ENCODE data around the gene NLRP7.
"Not testable (repeated sequence)": the region's sequence is repeated elsewhere in the genome, so short reads cannot be mapped to it uniquely, and the experiment has no call there.

NLRP7 gene

GRCh38 chr19:54965055-54965454 lies 17.7 kb upstream of the NLRP7 start:
- not testable (repeated sequence) for H4K12ac ChIP-seq (ENCODE audit: low read depth, low read length); H3K18ac ChIP-seq (ENCODE audit: low read length); H3K9me3 ChIP-seq (ENCODE audit: insufficient read depth, low read depth, low read length); H2AK5ac ChIP-seq (ENCODE audit: low read length); H3K4ac ChIP-seq (ENCODE audit: low read depth, low read length); H3K4me3 ChIP-seq (ENCODE audit: low read depth, low read length); H3K36me3 ChIP-seq (ENCODE audit: control insufficient read depth in 1 of 2, insufficient read depth in 2 of 2, low read length in 2 of 2); H3K79me1 ChIP-seq (ENCODE audit: low read length); H3K9ac ChIP-seq (ENCODE audit: low read length); H2BK5ac ChIP-seq (ENCODE audit: low read depth, low read length, poor library complexity); H3K14ac ChIP-seq (ENCODE audit: low read length); H4K91ac ChIP-seq (ENCODE audit: low read depth, low read length); H3K27ac ChIP-seq (ENCODE audit: low read depth, low read length); H3K23ac ChIP-seq (ENCODE audit: low read length); H4K8ac ChIP-seq (ENCODE audit: low read depth, low read length); H3K27me3 ChIP-seq (ENCODE audit: insufficient read depth, low read length); H3K4me2 ChIP-seq (ENCODE audit: low read length); H2BK120ac ChIP-seq (ENCODE audit: insufficient read depth, low read length, poor library complexity); H2AFZ ChIP-seq (ENCODE audit: insufficient read depth, low read length, poor library complexity); H3K79me2 ChIP-seq (ENCODE audit: control insufficient read depth, insufficient read depth, low read length, poor library complexity); H3K4me1 ChIP-seq (ENCODE audit: control insufficient read depth in 1 of 2, insufficient read depth in 2 of 2, low read length in 2 of 2); H2BK12ac ChIP-seq (ENCODE audit: low read length)
- peak in 1 of 2 donors; percentile 36 for DNase-seq
- WGBS (ENCODE audit: extremely low coverage, insufficient coverage, insufficient read length) = no CpG with 5 or more reads among the region's 15 CpGs

- H2AFZ ChIP-seq (ENCODE audit: insufficient read depth, low read length, poor library complexity) = no peak overlapping the region
- H3K79me2 ChIP-seq (ENCODE audit: control insufficient read depth, insufficient read depth, low read length, poor library complexity) = peaks cover 12% of the 10 kb centered on the region
- peak overlapping the region; percentile 88 for H4K8ac ChIP-seq (ENCODE audit: low read depth, low read length)
- H3K9me3 ChIP-seq (ENCODE audit: insufficient read depth, low read depth, low read length) = no peaks in the 10 kb centered on the region
- H3K9ac ChIP-seq (ENCODE audit: low read length) = no peak overlapping the region
- peaks cover 6 to 15% of the 10 kb centered on the region in 2 experiments for H3K4me1 ChIP-seq (ENCODE audit: control insufficient read depth in 1 of 2, insufficient read depth in 2 of 2, low read length in 2 of 2)
- H3K4me3 ChIP-seq (ENCODE audit: low read depth, low read length) = no peak overlapping the region
- peak overlapping the region; percentile 67 for H2BK12ac ChIP-seq (ENCODE audit: low read length)
- H3K4me2 ChIP-seq (ENCODE audit: low read length) = no peak overlapping the region
- H4K12ac ChIP-seq (ENCODE audit: low read depth, low read length) = no peak overlapping the region
- H3K79me1 ChIP-seq (ENCODE audit: low read length) = peaks cover 46% of the 10 kb centered on the region
- no CpG with 5 or more reads among the region's 8 CpGs for WGBS (ENCODE audit: extremely low coverage, insufficient coverage, insufficient read length)
- peak in 1 of 2 donors; percentile 14 for DNase-seq
- no peak overlapping the region for H3K14ac ChIP-seq (ENCODE audit: low read length)
- H3K36me3 ChIP-seq (ENCODE audit: control insufficient read depth in 1 of 2, insufficient read depth in 2 of 2, low read length in 2 of 2) = no peaks in the 10 kb centered on the region
- peak overlapping the region; percentile 100 for H2BK120ac ChIP-seq (ENCODE audit: insufficient read depth, low read length, poor library complexity)
- H3K4ac ChIP-seq (ENCODE audit: low read depth, low read length) = peak overlapping the region; percentile 29
- no peaks in the 10 kb centered on the region for H3K27me3 ChIP-seq (ENCODE audit: insufficient read depth, low read length)
- peak overlapping the region; percentile 96 for H3K27ac ChIP-seq (ENCODE audit: low read depth, low read length)
- H4K91ac ChIP-seq (ENCODE audit: low read depth, low read length) = peak overlapping the region; percentile 100
- peak overlapping the region; percentile 63 for H3K18ac ChIP-seq (ENCODE audit: low read length)
- H2BK5ac ChIP-seq (ENCODE audit: low read depth, low read length, poor library complexity) = peak overlapping the region; percentile 99
- no peak overlapping the region for H2AK5ac ChIP-seq (ENCODE audit: low read length)
- H3K23ac ChIP-seq (ENCODE audit: low read length) = no peak overlapping the region
Measured at GRCh38 chr19:54959840-54960239, 12.5 kb upstream of the NLRP7 start.

DNA sequence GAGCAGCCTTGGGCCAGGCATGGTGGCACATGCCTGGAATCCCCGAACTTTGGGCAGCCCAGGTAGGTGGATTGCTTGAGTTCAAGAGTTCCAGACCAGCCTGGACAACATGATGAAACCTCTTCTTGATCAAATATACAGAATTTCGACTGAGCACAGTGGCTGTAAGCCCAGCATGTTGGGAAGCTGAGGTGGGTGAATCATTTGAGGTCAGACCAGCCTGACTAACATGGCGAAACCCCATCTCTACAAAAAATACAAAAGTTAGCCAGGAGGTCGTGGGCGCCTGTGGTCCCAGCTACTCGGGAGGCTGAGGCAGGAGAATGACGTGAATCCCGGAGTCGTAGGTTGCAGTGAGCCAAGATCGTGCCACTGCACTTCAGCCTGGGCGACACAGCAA lies 8.0 kb upstream of the NLRP7 start:
- H2AFZ ChIP-seq (ENCODE audit: insufficient read depth, low read length, poor library complexity) = no peak overlapping the region
- H4K91ac ChIP-seq (ENCODE audit: low read depth, low read length) = peak overlapping the region; percentile 97
- peak overlapping the region; percentile 67 for H3K18ac ChIP-seq (ENCODE audit: low read length)
- peak overlapping the region; percentile 83 for H2BK5ac ChIP-seq (ENCODE audit: low read depth, low read length, poor library complexity)
- no peak overlapping the region for H4K12ac ChIP-seq (ENCODE audit: low read depth, low read length)
- H3K27me3 ChIP-seq (ENCODE audit: insufficient read depth, low read length) = no peaks in the 10 kb centered on the region
- peak overlapping the region; percentile 41 for H4K8ac ChIP-seq (ENCODE audit: low read depth, low read length)
- peak overlapping the region; percentile 66 for H3K14ac ChIP-seq (ENCODE audit: low read length)
- no peak overlapping the region for H3K9ac ChIP-seq (ENCODE audit: low read length)
- H3K23ac ChIP-seq (ENCODE audit: low read length) = no peak overlapping the region
- H3K4ac ChIP-seq (ENCODE audit: low read depth, low read length) = peak overlapping the region; percentile 70
- peak overlapping the region; percentile 93 for H2BK120ac ChIP-seq (ENCODE audit: insufficient read depth, low read length, poor library complexity)
- peaks cover 65% of the 10 kb centered on the region for H3K79me1 ChIP-seq (ENCODE audit: low read length)
- no peak overlapping the region for H3K4me2 ChIP-seq (ENCODE audit: low read length)
- H2AK5ac ChIP-seq (ENCODE audit: low read length) = peak overlapping the region; percentile 92
- no peak overlapping the region for H3K4me3 ChIP-seq (ENCODE audit: low read depth, low read length)
- H3K36me3 ChIP-seq (ENCODE audit: control insufficient read depth in 1 of 2, insufficient read depth in 2 of 2, low read length in 2 of 2) = no peaks in the 10 kb centered on the region
- H3K79me2 ChIP-seq (ENCODE audit: control insufficient read depth, insufficient read depth, low read length, poor library complexity) = peaks cover 12% of the 10 kb centered on the region
- peak overlapping the region; percentile 98 for H2BK12ac ChIP-seq (ENCODE audit: low read length)
- peaks cover 12 to 20% of the 10 kb centered on the region in 2 experiments for H3K4me1 ChIP-seq (ENCODE audit: control insufficient read depth in 1 of 2, insufficient read depth in 2 of 2, low read length in 2 of 2)
- DNase-seq = no peak
- H3K9me3 ChIP-seq (ENCODE audit: insufficient read depth, low read depth, low read length) = no peaks in the 10 kb centered on the region
- H3K27ac ChIP-seq (ENCODE audit: low read depth, low read length) = no peak overlapping the region
- WGBS (ENCODE audit: extremely low coverage, insufficient coverage, insufficient read length) = no CpG with 5 or more reads among the region's 11 CpGs

GRCh38 chr19:54953345-54953713 lies 6.0 kb upstream of the NLRP7 start:
- Histone ChIP-seq H3K18ac (ENCODE audit: low read length) (peak overlapping the region; percentile 86), H3K14ac (ENCODE audit: low read length) (peak overlapping the region; percentile 60), H4K91ac (ENCODE audit: low read depth, low read length) (peak overlapping the region; percentile 92), H3K79me2 (ENCODE audit: control insufficient read depth, insufficient read depth, low read length, poor library complexity) (peaks cover 11% of the 10 kb centered on the region), H2AK5ac (ENCODE audit: low read length) (peak overlapping the region; percentile 60), H3K27ac (ENCODE audit: low read depth, low read length) (peak overlapping the region; percentile 85), H2BK5ac (ENCODE audit: low read depth, low read length, poor library complexity) (peak overlapping the region; percentile 97), H3K79me1 (ENCODE audit: low read length) (peaks cover 60% of the 10 kb centered on the region), H3K4me1 (ENCODE audit: control insufficient read depth in 1 of 2, insufficient read depth in 2 of 2, low read length in 2 of 2) (peaks cover 10 to 19% of the 10 kb centered on the region in 2 experiments), H3K4ac (ENCODE audit: low read depth, low read length) (peak overlapping the region; percentile 40), H2BK120ac (ENCODE audit: insufficient read depth, low read length, poor library complexity) (peak overlapping the region; percentile 98), H4K8ac (ENCODE audit: low read depth, low read length) (peak overlapping the region; percentile 60)
- DNase-seq = peak; percentile 33 to 59
- not testable (repeated sequence) for H3K9ac ChIP-seq (ENCODE audit: low read length); H3K27me3 ChIP-seq (ENCODE audit: insufficient read depth, low read length); H3K36me3 ChIP-seq (ENCODE audit: control insufficient read depth in 1 of 2, insufficient read depth in 2 of 2, low read length in 2 of 2); H2AFZ ChIP-seq (ENCODE audit: insufficient read depth, low read length, poor library complexity); H3K9me3 ChIP-seq (ENCODE audit: insufficient read depth, low read depth, low read length); H2BK12ac ChIP-seq (ENCODE audit: low read length); H3K4me2 ChIP-seq (ENCODE audit: low read length); H3K4me3 ChIP-seq (ENCODE audit: low read depth, low read length); H3K23ac ChIP-seq (ENCODE audit: low read length); H4K12ac ChIP-seq (ENCODE audit: low read depth, low read length)
- no CpG with 5 or more reads among the region's 10 CpGs for WGBS (ENCODE audit: extremely low coverage, insufficient coverage, insufficient read length)
